Stimulated activated CD4-positive, alpha-beta T cell treated with anti-CD3 and anti-CD28 coated beads, TNF-alpha, amount 100 ng/mL, for 1 hour (primary cell): ENCODE measurements around the gene GLE1.

ENCODE experiments used
- DNase-seq, 3 donors: peaks; one replicate each; pipeline ENCODE4 v3.0.0-alpha.2; 2020; ENCODE audit warnings: low read depth in 3 of 3, low spot score in 1 of 3

GLE1 gene, protein sequence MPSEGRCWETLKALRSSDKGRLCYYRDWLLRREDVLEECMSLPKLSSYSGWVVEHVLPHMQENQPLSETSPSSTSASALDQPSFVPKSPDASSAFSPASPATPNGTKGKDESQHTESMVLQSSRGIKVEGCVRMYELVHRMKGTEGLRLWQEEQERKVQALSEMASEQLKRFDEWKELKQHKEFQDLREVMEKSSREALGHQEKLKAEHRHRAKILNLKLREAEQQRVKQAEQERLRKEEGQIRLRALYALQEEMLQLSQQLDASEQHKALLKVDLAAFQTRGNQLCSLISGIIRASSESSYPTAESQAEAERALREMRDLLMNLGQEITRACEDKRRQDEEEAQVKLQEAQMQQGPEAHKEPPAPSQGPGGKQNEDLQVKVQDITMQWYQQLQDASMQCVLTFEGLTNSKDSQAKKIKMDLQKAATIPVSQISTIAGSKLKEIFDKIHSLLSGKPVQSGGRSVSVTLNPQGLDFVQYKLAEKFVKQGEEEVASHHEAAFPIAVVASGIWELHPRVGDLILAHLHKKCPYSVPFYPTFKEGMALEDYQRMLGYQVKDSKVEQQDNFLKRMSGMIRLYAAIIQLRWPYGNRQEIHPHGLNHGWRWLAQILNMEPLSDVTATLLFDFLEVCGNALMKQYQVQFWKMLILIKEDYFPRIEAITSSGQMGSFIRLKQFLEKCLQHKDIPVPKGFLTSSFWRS

DNA sequence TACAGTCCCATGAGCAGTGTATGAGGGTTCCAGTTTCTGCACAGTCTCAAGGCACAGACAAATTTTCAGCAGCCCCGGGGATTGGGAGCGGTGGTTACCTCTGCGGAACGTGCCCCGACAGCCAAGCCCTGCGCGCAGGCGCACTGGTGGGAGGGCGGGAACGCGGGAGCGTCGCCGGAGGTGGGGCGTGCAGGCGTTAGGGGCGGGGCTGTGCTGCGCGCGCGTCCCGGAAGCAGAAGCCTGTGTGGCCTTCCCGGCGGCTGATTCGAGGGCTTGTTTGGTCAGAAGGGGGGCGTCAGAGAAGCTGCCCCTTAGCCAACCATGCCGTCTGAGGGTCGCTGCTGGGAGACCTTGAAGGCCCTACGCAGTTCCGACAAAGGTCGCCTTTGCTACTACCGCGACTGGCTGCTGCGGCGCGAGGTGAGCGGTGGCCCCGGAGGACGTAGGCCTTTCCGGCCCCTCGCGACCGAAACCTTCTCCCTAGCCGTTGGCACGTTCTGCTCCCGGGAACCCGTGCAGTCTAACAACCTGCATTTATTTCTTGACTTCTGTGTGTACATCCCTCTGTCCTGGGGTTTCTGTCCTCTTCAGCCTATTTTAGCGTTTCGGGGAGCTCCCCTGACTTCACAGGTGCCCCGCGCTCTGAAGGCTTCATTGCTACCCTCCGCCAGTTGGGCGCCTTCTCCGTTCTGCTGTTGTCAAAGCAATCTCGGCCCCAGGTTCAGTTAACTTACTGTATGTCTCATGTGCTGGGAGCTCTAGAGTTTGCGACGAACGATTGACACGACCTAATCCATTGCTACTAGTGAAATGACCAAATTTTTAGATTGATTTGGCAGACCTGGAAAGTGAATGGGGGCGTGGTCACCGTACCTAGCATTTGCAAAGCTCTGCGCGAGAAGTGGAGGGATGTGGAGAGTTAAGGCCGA is at the start of gene GLE1:
GLE1 (plus strand) TSS at position 235 of the 929 bp plus-strand sequence; CDS start at position 322, 87 bp downstream.
- DNase-seq = peak; percentile 93 to 97 (median 95)

DNA sequence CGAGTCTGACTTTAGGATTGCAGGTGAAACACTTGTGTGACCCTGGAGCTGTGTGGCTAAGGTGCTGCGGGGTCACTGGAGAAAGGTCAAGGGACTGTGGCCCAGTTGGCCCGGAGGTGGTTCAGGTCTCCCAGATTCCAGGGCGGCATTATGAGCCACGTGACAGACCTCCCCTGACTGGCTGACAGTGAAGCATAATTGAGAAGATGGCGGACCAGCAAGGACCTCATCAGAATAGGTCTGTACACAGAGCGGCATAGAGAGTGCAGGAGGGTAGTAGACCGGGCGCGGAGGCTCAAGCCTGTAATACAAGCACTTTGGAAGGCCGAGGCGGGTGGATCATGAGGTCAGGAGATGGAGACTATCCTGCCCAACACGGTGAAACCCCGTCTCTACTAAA is 49.5 kb upstream of the GLE1 start:
- DNase-seq = no peak

DNA sequence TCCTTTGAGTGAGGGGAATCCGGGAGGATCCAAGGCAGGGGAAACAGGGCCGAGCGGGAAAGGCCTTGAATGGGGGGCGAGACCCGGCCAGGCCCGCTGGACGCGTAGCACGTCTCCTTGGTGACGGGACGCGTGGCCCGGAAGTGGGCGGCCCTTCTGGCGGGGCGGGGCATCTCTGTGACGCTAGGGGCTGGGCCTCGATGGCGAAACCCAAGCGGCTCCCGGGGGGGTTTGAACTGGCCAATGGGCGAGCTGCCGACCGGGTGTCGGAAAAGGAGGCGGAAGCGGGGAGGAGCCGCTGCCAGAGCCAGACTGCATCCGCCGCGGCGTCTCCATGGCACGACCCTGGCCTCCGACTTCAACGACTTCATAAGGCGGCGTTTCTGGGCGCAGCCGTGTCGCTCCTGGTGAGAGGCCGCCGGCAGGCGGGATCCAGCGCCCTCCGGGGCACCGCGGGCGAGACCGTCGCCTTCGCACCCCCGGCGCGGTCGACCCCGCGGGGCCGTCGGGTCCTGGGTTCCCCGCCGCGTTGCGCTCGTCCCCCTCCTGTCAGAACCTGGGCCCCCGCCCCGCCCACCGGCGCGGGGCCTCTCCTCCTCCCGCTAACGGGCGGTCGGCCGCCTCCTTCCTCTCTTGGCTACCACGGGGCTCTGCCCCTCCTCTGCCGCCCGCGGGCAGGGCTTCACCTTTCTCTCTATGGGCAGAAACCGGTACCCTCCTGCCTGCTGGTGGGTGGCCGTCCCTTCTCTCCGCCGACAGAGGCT is 48.5 kb upstream of the GLE1 start, which contains the start of gene ODF2:
ODF2 (plus strand) TSS at position 158 of the 764 bp plus-strand sequence; CDS start at position 244, 86 bp downstream.
- DNase-seq = peak; percentile 95 to 98 (median 96)

DNA sequence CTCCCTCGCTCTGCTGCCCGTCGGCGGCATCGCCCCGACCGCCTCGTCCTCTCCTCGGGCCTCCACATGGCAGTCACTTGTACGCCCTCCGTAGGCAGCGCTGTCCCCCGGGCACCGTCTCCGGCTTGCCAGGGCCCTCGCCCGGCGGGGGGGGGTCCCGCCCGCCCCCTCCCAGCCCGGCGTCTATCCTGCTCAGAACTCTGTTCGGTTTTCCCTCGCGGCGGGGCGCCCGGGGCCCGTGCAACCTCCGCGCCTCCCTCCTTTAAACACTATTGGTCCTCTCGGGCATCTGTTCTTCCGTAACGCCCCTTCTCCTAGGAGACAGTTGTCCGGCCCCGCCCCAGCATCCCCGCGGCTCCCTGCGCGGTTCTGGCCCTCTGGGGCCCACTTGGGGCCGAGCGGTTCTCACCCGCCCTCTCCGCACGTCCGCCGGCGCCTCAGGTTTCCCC is 47.9 kb upstream of the GLE1 start:
- DNase-seq = peak; percentile 18 to 48 (median 19)

DNA sequence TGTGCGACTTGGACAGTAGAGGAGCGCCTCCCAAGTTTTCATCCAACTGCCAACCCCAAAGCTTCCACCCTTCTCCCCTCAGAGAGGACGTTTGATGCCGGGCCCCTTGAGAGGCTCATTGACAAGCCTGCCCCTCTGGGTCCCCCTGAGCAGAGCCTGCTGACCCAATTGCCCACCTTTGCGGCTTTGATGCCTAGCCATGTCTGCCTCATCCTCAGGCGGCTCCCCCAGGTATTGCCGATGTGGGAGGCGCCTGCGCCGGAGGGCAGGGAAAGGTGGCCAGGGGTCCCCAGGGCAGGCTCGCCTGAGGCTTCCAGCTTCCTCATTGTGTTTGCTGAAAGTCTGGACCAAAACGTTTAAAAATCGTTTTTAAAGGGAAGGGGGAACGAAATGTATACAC is 47.3 kb upstream of the GLE1 start:
- no peak for DNase-seq

DNA sequence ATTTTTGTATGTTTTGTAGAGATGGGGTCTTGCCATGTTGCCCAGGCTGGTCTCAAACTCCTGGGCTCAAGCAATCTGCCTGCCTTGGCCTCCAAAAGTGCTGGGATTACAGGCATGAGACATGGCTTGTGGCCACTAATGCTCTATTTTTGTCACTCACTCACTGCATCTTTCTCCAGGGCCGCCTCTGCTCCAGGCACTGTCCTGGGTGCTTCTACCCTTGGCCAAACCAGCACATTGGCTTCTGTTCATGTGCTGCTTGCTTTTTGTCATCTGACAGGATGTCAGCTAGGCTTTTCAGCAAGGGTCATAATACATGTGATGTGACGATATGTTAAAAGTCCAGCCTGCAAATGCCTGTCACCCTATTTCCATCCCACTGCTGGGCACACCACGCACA is 45.5 kb upstream of the GLE1 start:
- no peak for DNase-seq

DNA sequence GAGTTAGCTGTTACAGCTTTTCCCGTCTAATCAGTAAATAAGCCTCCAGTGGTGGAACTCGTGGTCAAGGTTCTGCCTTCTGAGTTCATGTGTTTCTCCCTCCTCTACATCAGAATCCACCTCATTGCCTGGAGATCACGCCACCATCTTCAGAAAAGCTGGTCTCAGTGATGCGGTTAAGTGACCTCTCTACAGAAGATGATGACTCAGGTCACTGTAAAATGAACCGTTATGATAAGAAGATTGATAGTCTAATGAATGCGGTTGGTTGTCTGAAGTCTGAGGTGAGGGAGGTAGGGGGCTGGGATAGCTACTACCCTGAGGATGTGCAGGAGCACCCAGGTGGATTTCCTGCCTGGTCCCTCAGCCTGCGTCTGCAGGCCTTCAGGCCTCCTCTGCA is 35.4 kb upstream of the GLE1 start:
- DNase-seq = no peak

DNA sequence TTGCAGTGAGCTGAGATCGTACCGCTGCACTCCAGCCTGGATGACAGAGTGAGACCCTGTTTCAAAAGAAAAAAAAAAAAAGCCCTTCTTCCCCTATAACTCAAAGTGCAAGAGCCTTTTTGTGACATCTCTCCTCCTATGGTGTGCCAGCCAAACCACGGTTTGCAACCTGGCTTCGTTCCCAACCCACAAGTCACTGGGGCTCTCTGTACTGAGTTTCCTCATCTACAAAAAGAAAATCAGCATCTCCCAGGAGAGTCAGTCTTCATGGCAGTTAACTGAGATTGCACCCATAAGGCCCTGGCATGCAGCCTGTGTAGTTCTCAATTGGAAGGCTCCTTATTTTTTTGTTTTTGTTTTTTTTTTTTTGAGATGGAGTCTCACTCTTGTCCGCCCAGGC is 34.0 kb upstream of the GLE1 start:
- DNase-seq = no peak

DNA sequence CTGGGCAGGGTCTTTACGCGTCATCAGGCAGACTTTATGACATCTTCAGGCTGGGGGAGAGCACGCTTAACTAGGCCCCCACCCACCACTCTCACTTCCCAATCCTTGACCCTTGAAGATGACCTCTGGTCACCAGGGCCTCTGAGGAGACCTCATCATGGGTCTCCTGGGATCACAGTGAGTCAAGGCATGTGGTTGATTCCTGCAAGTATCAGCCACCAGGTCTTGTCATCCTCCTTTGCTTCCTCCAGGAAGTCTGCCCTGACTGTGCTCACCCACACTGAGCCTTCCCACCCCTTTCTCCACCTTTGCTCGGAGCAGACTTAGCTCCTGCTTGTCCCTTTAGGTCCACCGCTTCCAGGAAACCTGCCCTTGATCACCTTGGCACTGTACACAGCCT is 31.4 kb upstream of the GLE1 start:
- no peak for DNase-seq

DNA sequence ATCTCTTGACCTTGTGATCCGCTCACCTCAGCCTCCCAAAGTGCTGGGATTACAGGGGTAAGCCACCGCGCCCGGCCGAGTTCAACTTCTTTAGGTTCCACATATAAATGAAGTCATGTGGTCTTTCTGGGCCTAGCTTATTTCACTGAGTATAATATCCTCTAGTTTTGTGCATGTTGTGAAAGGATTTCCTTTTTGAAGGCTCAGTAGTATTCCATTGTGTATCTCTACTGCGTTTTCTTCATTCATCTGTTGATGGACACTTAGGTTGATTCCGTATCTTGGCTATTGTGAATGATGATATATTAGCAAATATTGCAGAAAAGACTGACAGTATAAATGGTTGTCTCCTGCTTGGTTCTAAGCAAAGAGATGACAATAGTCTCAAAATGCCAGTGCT is 28.7 kb upstream of the GLE1 start:
- no peak for DNase-seq

DNA sequence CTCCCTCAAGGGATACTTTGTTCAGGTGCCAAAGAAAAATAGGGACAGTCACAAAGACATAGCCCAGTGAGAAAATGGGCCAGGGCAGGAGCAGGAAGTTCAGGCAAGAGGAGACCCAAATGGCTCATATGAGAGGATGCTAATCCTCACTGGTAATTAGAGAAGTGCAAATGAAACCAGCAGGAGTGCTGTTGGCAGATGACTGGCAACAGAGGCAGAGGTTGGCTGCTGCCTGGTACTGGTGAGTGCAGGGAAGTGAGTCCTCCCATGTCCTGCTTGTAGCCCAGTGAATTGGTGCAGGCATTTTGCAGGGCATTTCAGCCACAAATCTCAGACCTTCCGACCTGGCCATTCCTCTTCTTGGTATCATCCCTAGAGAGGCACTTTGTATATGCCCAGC is 25.3 kb upstream of the GLE1 start:
- no peak for DNase-seq

DNA sequence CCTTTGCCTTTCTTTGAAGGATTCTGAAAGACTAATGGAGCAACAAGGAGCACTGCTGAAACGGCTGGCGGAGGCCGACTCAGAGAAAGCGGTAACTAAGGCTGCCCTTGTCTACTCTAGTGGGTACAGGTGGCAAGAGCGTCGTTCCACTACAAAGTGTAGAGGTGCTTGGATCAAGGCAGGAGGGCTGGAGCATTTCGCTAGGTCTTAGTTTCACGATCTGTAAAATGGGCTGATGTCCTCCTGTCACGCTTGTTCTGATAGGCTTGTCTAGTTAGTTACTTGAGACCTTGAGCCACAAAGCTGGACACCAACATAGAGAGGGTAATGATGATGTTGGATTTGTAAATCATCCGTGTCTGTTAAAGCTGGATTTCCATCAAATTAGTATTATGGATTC is 23.0 kb upstream of the GLE1 start:
- DNase-seq = no peak

DNA sequence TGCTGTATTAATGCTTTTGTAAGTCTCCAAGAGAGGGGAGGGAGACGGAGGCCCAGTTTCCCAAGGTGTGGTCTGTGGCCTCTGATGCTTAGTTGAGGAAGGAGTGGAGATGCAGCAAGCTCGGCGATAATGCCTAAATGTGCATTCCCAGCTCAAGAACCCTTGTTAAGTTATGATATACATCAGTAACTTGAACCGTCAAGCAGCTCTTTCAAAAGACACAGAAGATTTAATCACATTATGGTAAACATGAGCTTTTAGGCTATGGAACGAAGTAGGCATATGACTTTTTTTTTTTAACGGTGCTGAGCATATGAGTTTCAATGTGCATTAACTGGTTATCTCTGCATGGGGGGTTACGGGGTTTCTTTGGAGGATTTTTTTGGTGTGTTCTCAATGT is 22.3 kb upstream of the GLE1 start:
- DNase-seq = no peak

DNA sequence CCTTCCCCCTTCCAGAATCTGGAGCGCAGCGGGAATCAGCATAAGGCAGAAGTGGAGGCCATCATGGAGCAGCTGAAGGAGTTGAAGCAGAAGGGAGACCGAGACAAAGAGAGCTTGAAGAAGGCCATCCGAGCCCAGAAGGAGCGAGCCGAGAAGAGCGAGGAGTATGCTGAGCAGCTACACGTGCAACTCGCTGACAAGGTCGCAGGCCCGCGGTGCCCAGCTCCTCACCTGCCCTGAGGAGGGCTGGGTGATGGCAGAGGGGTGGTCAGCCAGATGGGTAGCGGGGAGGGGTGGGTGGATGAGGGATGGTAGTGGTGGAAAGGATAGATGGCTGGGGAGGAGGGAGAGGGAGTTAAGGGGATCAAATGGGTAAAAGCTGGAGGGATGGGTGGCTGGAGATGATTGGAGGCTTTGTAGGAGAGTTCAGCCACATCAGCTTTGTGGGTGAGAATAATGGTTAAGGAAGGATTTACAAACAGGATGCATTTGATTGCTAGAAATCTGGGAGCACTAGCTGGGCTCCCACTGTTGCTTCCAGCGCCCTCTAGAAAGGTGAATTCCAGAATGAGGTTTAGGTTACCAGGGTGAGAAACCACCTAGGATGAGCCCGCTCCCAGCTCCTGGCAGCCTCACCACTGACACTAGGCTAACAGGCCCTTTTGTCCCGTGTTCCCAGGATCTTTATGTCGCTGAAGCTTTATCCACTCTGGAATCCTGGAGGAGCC is 19.7 kb upstream of the GLE1 start:
- DNase-seq = no peak

DNA sequence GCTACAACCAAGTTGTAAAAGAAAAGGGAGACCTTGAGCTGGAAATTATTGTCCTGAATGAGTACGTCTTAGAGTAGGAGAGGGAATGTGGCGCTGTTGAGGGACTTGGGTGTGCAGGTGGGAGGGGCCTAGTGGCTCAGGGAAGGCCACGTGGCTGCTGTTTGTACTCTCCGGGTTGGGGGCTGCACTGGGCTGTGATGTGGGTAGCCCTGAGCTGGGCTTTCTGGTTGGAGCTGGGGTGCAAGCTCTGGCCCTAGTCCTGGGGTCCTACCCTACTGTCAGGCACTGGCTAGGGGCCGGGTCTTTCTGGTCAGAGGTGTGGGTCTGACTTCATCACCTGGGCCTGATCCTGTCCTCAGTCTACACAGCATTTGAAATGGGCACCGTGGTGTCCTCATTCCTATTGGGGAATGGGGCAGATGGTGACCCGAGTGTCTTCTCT is 19.1 kb upstream of the GLE1 start:
- DNase-seq = no peak

DNA sequence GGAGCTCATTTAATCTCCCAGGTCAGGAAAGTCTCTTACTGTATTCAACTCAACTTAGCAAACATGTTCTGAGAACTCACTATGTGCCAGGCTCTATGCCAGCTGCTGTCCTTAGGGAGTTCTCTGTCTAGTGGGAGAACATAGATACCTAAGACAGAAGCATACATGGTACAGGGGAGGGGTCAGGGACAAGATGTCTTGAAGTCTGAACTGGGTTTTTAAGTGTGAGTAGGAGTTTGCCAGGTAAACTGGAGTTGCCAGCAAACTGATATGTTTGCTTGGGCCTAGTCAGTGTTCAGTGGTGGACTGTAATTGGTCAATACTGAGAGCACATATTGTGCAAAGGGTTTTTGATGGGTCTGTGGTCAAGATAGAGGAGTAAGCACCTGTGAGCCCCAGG is 18.3 kb upstream of the GLE1 start:
- no peak for DNase-seq

DNA sequence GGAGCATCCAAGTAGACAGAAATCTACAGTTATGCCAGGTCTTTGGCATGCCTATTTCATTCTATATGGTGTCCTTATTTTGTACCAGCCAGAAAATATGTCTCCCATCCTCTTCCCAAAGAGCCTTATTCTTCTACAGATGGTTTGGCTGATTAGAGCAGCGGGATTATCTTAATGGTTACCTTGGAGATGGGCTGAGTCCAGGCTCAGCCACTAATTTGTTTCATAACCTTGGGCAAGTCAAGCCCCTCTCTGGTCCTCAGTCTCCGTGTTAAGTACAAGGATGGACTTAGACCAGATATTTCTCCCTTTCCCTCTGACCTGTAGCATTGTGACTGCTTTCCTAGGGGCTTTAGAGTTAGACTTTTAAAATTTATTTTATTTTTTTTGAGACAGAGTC is 11.1 kb upstream of the GLE1 start:
- DNase-seq = no peak

DNA sequence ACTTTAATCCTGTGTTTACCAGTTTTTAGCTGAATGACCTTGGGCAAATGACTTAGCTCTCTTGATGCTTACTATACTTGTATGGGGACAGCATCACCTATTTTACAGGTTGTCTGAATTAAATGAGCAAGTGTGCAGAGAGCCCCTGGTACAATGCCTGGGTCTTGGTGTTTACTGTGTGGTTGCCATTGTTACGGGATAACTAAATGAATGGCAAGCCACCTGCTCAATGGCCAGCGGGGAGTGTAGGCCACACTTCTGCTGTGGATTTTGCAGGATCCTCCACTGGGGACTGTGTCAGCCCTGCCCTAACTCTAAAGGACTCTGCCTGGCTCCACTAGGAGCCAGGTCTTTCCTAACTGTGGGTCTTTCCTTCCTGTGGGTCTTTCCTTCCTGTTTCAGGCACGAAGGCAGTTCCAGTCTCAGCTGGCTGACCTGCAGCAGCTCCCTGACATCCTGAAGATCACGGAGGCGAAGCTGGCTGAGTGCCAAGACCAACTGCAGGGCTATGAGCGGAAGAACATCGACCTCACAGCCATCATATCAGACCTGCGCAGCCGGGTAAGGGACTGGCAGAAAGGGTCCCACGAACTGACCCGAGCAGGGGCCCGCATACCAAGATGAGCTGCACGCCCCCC is 10.3 kb upstream of the GLE1 start:
- DNase-seq = no peak

DNA sequence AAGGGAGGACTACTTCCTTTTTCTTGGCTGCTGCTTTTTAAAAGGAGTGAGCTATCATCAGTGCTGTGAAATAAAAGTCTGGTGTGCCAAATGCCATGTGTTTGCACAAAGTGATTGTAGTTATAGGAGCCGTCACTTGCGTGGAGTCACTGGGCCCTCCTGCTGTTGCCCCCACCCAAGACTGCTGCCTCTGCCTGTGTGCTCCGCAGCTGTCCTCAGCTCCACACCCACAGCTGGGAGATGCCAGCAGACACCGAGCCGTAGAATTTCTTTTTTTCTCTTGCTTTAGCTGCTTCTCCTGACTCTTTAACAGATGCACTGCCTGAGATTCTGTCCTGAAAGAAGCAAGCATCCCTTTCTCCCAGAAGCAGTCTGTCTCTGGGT is 9.8 kb upstream of the GLE1 start:
- DNase-seq = no peak
